HK-2 (cell line): ENCODE data around the gene HJURP.

Experiments
- DNase-seq: peaks from one replicate; pipeline ENCODE4 v3.0.0-alpha.2; 2018; ENCODE audit not compliant: unreplicated experiment

Gene HJURP

DNA sequence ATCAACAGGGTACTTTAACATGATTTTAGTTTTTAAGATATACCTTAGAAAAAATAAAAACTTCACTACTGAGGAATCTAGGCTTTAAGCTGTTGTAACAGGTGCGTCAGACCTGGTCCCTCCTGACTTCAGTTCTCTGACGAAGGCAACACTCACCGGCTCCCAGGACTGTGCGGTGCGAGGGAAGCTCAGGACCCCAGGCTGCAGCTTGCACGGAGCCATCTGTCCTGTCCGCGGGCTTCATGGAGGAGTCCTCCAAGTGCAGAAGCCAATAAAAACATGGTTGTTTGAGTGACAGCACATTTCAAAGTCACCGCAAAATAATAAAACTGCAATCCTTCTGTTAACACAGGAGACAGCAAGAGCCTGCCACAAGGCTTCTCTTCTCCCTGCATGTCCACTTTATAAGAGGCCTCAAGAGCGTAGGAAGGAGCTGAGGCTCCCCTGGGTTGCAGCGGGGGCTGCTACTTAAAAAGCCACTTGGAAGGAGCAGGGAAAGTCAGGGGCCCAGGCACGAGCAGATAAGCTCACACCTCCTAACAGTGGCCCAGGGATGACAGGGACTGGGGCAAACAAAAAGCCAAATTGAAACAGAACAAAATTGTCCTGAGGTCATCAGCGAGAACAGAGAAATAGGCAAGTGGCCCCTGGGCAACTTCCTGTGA lies 4.6 kb downstream of the HJURP start:
- no peak for DNase-seq

DNA sequence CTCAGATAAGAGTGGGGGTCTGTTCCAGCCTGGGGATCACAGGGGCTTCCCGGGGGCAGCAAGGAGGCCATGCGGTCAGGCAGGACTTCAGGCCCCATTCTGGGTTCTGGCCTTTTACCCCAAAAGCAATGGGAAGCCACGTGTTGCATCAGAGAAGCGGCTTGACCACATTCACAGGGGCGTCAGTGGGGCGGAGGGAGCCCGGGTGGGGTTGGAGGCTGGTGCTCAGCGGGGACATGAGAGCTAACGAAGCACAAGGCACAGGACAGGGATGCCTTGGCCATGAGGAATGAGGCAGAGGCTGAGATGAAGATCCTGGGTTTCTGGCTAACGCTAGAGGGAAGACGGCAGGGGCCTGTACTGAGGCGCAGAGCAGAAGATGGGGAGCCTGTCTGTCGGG lies 6.1 kb downstream of the HJURP start:
- no peak for DNase-seq

DNA sequence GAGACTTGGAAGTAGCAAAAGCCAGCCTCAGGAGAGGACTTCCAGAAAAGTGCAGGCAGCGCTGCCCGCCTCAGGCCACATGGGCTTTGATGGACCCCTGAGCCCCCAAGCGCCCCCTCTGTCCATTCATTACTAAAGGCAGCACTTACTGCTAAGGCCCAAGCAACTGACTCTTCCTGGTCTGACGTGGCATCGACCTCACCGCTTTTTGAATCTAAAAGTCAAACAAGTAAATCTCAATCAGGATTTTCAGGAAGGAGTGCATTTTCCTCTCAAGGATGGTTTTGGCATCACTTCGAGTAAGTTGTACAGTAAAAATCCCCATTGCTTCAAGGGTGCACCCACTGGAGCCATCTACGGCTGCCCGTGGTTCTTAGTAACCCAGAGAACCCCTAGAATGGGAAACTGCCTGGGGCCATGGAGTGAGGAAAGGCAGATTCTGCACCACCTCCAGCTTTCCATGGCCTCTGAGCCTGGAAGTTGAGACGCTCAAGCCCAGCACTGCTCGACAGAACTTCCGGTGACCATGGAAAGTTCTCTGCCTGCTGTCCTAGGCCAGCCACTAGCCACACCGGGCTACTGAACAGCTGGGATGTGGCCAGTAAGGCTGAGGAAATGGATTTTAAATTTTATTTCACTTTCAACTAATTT lies 7.0 kb downstream of the HJURP start:
- no peak for DNase-seq

DNA sequence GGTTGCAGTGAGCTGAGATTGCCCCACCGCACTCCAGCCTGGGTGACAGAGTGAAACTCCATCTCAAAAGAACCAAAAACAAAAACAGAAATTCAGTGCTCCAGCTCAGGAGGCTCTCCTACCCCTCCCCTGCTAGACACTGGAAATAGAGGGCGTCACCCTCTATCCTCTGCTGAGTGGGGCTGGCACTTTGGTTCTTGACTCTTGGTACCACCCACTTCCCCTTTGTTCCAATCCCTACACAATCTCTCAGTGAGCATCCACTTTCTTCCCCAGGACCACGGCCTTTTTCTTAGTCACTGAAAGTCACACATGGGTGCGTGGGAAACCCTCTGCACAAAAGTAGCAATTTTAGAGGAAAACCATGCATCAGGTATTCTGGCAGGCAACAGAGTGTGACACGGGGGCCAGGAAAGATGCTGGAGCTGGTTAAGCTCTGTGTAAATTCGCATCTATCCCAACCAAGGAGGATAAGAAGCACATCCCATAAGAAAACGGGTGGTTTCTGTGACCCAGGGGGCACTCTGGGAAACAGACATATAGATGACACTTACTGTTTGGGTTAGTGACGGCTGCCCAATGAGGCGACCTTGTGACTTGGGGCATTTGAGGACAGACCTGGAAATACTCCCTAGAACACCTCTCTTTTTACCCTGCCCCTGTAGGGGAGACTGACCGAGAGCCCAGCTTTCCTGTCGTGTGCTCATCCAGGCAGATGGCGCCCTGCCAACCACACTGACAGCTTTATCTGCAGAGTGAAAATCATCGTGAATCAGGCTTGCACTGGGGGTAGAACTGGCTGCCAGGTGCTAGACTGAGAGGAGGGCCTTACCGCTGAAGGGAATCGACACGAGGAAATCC lies 7.7 kb downstream of the HJURP start:
- DNase-seq = no peak

DNA sequence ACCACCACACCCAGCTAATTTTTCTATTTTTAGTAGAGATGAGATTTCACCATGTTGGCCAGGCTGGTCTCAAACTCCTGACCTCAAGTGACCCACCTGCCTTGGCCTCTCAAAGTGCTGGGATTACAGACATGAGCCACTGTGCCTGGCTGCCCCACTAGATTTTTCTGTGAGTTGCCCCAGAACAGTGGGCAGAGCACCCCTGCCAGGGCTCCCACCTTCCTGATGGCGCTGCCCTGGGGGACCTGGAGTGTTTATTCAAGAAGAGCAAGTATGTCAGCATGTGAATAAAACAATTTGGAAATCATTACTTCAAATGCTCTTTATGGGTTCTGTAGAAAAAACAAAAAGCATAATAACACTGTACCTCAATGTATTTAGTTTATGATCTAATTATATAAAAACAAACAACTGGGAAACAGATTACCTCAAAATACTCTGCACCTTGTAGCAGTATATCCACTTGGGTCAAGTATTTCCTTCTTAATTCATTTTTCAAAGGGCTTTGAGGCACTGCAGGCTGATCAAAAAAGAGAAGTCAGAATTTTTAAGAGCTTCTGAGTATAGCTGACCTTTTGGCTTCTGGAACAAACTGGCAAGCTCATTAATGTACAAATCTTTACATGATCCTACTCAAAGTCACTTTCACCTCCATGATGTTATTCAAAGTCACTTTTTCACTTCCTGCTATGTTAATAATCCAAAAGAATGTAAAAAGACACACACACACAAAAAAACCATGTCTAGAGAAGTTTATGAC lies 8.9 kb downstream of the HJURP start:
- DNase-seq = no peak

DNA sequence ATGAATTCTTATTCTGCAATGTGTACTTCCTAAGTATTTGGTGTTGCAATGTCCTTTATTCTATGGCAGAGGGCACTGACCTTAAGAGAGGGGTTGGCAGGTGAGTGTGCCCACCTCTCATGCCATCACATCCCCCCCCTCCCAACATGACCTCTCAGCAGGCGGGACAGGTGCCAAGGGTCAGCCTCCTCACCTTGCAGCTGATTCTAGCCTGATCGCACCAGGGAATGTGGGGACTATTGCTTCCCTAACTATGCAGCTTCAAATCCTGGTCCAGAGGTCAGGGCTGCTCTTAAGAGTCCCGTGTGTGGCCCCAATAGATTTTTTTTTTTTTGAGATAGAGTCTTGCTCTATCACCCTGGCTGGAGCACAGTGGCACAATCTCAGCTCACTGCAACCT lies 9.5 kb downstream of the HJURP start:
- no peak for DNase-seq

DNA sequence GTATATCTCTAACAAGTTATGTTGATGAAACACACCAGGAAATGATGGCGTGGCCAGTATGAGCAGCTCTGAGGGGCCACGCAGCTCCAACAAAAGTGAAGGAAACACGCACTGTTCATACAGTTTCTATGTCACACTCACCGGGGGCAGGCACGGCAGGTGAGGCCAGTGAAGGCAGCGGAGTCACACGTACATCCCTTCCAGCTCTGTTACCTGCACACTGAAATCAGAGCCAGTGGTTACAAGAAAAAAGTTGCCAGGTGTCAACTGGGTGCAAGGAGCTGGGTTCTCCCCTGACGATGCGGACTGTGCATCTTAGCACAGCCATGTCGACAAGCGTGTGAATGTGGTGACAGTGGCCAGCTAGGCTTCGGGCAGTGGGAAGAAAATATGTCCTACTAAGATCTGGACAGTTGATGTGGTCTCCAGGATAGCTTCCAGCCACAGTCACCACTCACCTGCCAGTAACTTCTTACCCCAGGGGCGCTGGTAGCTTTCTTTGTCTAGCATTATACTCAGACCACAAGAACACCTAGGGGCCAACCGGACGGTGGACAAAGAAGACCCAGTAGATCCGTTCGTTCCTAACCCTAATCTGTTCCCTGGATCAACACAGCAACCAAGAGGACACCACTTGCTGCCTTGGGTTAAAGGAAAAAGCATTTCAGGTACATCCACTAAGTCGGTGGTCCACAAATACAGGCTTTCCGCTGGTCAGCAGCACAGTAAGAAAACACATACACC lies 10.1 kb downstream of the HJURP start:
- DNase-seq = no peak

DNA sequence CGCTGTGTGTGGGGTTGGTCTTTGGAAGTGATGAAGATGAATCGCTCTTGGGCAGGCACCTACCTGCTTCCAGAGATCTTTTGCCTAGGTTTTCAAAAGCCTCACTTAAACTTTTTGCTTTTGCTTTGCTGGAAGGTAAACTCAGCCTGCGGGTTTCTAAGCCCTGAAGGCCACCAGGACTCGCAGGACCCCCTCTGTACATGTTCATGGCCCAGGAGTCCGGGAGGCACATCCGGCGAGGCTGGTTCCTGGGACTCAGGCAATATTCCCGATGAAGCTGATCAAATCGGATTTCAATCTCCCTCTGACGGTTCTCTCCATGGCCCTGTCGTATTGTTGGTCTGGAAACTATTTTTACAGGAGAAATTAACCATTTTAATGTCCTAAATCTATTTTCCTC lies 13.2 kb downstream of the HJURP start:
- no peak for DNase-seq

DNA sequence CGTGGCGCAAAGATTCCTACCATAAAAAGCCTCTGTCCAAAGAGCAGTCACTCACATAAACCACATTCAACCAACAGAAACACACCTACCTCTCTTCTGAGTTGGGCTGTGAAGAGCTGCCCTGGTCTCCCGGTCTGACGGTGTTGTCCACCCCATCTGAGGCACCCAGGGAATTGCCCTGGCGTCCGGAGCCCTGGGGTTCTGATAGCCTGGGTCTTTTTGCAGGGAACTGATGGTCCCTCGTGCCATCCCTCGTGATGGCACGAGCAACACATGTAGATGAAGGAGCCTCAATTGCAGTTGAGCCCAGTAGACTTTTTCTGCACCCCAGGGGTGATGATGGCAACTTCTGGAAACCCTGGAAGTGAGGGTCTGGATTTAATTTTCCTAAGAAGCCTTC lies 13.8 kb downstream of the HJURP start:
- no peak for DNase-seq

DNA sequence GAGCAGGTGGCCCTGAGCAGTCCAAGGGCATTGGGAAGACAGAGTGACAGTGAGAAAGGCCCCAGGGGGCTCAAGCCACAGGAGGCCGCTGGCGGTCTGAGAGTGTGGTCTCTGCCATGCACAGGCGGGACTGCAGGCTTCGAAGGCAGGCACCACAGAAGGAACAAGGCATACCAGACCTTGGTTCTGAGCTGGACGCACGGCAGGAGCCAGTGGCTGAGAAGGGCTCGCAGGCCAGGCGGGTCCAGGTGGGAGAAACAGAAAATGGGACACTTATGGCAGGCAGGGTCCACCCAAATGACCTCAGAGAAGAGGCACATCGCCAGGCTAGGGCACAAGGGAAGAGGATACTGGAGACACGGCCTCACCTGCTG lies 14.9 kb downstream of the HJURP start:
- DNase-seq = no peak

DNA sequence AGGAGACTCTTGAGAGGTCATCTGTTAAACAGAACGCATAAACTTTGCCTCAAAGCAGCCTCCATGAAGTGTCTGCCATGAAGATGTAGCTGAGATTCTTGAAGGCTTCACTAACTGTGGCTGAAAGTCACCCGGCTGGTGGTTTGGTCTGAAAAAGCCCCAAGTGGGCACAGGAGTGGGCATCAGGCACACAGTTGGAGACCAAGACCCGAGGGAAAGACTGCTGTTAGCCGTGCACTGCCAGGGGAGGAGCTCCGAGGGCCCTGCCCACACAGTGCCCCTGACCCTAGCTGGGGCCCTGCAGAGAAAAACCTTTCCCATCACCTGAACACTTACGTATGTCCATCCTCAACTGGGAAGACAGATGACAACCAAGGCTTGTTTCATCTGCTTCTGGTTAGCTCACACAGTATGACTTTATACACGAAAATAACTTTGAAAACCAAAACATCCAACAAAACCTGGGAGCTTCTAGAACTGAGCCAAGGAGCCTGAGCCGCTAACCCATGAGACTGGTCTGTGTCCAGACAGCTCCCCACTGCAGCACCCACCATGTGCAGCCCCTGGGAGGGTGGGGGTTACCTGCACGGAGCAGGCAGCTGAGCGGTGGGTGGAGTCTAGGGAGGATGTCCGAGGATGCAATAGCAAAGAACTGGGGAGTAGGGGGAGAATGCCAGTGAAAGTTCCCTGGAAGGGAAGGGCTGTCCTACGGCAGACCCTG lies 15.4 kb downstream of the HJURP start:
- no peak for DNase-seq

DNA sequence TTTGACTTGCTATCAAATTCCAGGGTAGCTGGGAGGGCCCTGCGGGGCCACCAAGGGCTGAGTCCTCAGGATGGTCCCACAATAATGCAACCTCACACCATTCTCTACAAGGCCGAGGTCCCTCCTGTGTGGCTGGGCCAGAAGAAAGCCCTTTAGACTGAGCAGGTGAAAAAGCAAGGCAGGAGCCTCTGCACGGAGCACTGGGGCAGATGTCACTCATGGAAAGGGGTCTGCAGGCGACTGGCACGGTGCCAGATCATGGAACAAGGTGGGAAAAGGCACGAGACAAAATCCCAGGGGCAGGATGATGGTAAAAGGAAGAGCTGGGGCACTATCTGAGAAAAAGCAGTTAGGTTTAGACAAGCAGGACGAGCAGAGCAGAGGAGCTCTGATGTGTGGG lies 16.1 kb downstream of the HJURP start:
- no peak for DNase-seq

DNA sequence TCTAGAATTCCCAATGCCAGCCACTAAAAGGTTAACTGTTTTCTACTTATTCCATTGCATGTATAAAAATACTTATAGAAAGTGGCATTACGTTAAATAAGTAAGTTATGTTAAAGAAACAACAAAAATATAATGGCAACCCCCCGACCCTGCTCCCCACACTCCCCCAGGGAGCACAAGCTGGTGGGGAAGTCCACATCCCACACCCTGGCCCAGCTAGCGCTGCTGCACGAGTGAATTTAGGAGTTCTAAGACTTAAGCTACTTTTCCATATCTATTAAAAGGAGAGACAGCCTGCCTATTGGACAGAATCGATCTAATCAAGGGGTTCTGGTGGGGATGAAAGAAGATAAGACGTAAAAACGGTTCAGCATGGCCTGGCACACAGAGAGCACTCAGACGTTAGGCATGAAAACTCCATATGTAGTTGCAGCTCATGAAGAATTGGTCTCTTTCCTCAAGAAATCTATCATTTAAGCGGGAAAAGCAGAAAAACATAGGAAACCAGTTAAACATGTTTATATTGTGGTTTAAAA lies 16.6 kb downstream of the HJURP start:
- DNase-seq = no peak

DNA sequence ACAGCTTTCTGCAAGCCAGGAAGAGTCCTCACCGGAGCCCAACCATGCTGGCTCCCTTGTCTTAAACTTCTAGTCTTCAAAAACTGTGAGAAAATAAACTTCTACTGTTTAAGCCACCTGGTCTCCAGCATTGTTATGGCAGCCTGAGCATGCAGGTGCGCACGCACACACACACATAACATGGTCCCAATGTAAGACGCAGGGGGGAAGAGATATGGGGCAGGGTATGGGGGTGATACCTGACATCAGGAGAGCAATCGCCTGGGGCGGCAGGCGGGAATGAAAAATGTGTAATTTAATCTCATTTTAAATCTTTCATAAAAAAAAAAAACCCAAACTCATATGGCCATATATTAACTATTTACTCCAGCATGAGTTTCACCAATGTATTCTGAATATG lies 18.0 kb downstream of the HJURP start:
- DNase-seq = no peak

DNA sequence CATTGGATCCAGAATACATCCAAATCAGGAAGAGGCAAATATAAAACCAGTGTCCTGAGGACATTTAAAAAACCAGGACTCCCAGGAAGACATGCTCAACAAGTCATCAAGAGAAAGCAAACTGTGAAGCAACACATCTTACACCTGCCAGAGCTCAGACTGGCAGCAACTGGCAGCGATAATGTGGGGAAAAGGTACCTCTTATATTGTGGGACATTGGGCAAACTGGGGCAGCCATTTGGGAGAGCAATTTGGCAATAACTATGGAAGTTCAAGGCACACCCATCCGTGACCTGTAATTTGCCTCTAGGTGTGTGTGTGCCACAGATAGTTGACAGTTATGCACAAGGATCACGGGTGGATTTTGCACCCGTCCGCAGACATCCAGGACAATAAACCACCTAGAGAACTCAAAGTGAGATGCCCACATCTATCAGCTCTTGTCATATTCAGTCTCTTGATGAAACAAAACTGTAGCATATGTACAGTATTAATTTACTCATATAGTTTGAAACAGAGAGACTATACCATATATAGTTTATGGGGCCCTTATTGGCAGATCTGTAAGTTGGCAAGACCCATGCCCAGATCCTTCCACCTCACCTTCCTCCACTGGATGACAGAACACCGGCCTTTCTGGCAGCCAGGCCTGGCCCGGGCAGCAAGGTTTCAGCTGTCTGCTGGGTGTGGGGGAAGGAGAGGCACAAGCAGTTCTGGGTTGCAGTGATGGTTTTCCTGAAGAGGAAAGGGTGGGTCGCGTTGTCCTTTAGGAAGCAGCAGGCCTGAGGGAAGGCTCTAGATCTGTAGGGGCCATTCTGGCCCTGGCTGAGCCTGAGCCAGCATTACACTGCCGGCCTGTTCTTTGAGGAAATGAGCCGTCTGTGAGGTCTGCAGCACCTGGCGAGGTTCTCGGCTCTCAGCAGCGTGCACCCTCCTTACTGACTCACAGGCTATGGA lies 18.8 kb downstream of the HJURP start:
- no peak for DNase-seq

DNA sequence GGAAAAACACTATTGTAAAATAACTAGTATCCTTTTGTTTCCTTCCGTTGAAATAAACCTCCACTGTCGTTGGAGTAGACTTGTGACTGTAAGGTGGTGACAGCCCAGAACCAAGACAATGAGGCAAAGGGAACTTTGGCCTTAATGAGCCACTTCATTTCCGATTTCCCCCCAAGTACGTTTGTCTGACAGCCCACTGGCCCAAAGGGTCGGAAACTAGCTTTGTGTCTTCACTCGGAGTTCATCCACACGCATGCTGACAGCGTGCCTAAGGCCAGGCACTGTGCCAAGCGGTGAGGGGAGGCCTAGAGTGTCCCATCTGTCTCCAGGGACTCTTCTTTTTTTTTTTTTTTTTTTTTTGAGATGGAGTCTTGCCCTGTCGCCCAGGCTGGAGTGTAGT lies 21.0 kb downstream of the HJURP start:
- no peak for DNase-seq

DNA sequence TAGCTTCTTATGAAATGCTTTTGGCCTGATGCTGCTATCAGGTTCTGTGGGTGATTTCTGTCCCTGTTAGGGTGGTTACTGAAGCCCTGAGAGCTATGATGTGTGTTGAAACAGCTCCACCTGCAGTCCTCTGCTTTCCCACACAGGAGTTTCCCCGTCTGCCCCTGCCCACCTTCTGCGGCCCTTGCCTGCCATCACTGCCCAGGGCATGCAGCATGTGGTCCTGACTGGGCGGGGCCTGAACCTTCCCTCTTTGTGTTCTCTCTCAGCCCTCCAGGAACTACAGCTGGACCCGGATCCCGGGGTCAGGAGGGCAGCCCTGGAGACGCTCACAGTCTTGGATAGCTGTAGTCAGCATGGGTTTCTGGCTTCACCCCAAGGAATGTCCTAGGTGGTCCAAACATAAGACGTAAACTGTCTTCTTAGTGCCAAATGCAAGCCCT lies 21.4 kb downstream of the HJURP start:
- peak; percentile 63 for DNase-seq

DNA sequence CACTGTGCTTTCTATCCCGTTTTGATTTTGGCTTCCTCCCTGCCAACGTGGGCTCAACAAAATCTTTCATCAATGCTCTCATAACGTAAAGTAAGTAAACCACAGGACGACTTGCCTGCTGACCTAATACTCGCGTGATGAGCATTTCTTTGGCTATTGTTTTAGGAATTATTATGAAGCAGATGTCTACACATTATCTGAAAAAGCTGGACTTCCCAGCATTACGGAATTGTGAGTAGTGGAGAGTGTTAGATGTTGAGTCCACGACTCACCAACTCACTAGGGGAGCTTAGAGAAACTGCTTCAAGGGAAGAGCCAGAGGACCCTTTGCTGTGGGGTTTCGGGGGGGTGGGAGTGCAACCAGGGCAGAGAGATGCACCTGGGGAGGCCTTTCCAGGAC lies 21.9 kb downstream of the HJURP start:
- DNase-seq = no peak

DNA sequence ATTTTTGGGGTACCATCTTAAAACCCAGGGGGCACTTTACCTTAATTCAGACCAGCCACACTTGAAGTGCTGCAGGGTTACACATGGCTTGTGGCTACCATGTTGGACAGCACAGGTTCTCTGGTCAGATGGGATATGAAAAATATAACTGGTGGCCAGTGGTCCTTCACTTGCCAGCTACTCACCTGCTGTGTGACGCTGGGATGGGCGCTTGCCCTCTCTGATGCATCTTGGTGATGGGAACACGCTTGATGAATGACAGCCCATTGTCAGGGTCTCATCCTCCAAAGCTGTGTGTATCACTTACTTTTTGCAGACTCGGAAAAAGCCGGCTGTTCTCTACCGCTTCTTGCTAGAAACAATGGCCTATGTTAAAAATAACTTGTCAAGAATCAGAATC lies 22.5 kb downstream of the HJURP start:
- no peak for DNase-seq
